NCI-H524 (cell line): ENCODE results near the gene DCLRE1B.

Experiments used
- DNase-seq, 2 experiments: peaks; one replicate each; lab custom pipeline; 2025; lab: John Stamatoyannopoulos, UW

Gene DCLRE1B

GRCh38 chr1:113928187-113928930, 23.2 kb downstream of the DCLRE1B start:
- DNase-seq = no peak

GRCh38 chr1:113928941-113929749, 24.0 kb downstream of the DCLRE1B start, which contains the start of gene HIPK1:
TSS of gene HIPK1 (plus strand) at chr1:113929324.
- DNase-seq = peak; percentile 70 to 92

- peak; percentile 19 to 27 for DNase-seq
Measured at GRCh38 chr1:113929750-113930498, 24.8 kb downstream of the DCLRE1B start.

GRCh38 chr1:113930499-113931161, 25.5 kb downstream of the DCLRE1B start:
- DNase-seq = no peak

- DNase-seq = no peak
Measured at GRCh38 chr1:113931451-113931851, 26.3 kb downstream of the DCLRE1B start.

GRCh38 chr1:113934006-113934405, 28.9 kb downstream of the DCLRE1B start:
- DNase-seq = no peak

- DNase-seq = no peak
Measured at GRCh38 chr1:113934511-113935055, 29.5 kb downstream of the DCLRE1B start.

- no peak for DNase-seq
Measured at GRCh38 chr1:113935176-113935575, 30.1 kb downstream of the DCLRE1B start.

GRCh38 chr1:113935970-113936369, 30.8 kb downstream of the DCLRE1B start:
- DNase-seq = no peak

GRCh38 chr1:113937146-113937545, 32.0 kb downstream of the DCLRE1B start:
- no peak for DNase-seq

GRCh38 chr1:113938192-113938591, 33.1 kb downstream of the DCLRE1B start:
- peak in 1 of 2 experiments; percentile 16 for DNase-seq

- DNase-seq = peak in 1 of 2 experiments; percentile 40
Measured at GRCh38 chr1:113940365-113941244, 35.5 kb downstream of the DCLRE1B start.

- no peak for DNase-seq
Measured at GRCh38 chr1:113941245-113941559, 36.1 kb downstream of the DCLRE1B start.

- DNase-seq = no peak
Measured at GRCh38 chr1:113942527-113942926, 37.4 kb downstream of the DCLRE1B start.

GRCh38 chr1:113943028-113943811, 38.1 kb downstream of the DCLRE1B start:
- DNase-seq = no peak

GRCh38 chr1:113945329-113945728, 40.2 kb downstream of the DCLRE1B start:
- DNase-seq = no peak

GRCh38 chr1:113946112-113946511, 41.0 kb downstream of the DCLRE1B start:
- no peak for DNase-seq

- peak; percentile 70 to 88 for DNase-seq
Measured at GRCh38 chr1:113946678-113947387, 41.7 kb downstream of the DCLRE1B start.
